ENCODE data around the gene LAMC1. TPM values are rescaled to one million over a fixed set of nuclear protein-coding genes. Genes with fewer than 3 reads are reported as not detected.

Gene LAMC1
- total and polyA plus RNA-seq, 10 of the 15 experiments (the other 5 are each of a cell fraction or from before 2014, with no cell fraction given) = 4.6 to 51.4 (median 25.6) TPM

- no peaks in the 10 kb centered on the region for H3K79me2 ChIP-seq (ENCODE audit: control insufficient read depth, insufficient read depth, low read length)
- H3K4me3 ChIP-seq = no peak overlapping the region
- TF ChIP-seq ZZZ3 (IDR thresholded peaks at IDR 0.05; ENCODE audit: control insufficient read depth, insufficient read length, low read depth) = no peak
- TF ChIP-seq CEBPB (IDR thresholded peaks at IDR 0.05; ENCODE audit: borderline replicate concordance in 1 of 2, low read depth in 2 of 2, low read length in 2 of 2) = no peak
- TF ChIP-seq REST (IDR thresholded peaks at IDR 0.05; ENCODE audit: low read depth, low read length) = no peak
- TF ChIP-seq ZBTB33 (IDR thresholded peaks at IDR 0.05) = no peak
- TF ChIP-seq E4F1 (IDR thresholded peaks at IDR 0.05; ENCODE audit: borderline replicate concordance, partially characterized antibody) = no peak
- TF ChIP-seq ZSCAN29 (IDR thresholded peaks at IDR 0.05) = no peak
- BruUV-seq (replicated peaks) = no TSS peak
- ATAC-seq (no peak), DNase-seq (ENCODE audit: low read depth, low spot score) (no peak), FAIRE-seq (no peak)
- in situ Hi-C loops (cut with MboI) (no loop called here), intact Hi-C loops (cut with micrococcal nuclease; ENCODE audit: unreplicated experiment) (no loop called here)
- no peaks in the 10 kb centered on the region for H3K27me3 ChIP-seq (replicated peaks in 1 of 2; ENCODE audit: control insufficient read depth in 2 of 2, insufficient read depth in 2 of 2, low read length in 1 of 2)
- H3K27ac ChIP-seq (ENCODE audit: control insufficient read depth, insufficient read depth) = no peak overlapping the region
- ChIA-PET POLR2A (no interaction called here), RAD21 (ENCODE audit: unreplicated experiment) (no interaction called here), CTCF (no interaction called here), SMC1A (ENCODE audit: uncharacterized antibody, unreplicated experiment) (no interaction called here)
- WGBS (ENCODE audit: insufficient coverage, insufficient replicate concordance, low lambda C conversion rate, missing lambda C conversion rate) = 77% methylated on average over 4 of the region's 4 CpGs
- H3K4me2 ChIP-seq (ENCODE audit: control insufficient read depth, insufficient read depth) = no peak overlapping the region
- no peak overlapping the region for H3K9ac ChIP-seq (ENCODE audit: control insufficient read depth, insufficient read depth, low read length)
- no peaks in the 10 kb centered on the region for H4K20me1 ChIP-seq (ENCODE audit: control insufficient read depth, insufficient read depth)
- no peaks in the 10 kb centered on the region for H3K9me3 ChIP-seq (replicated peaks; ENCODE audit: control insufficient read depth, insufficient read depth, low read length)
- no peaks in the 10 kb centered on the region for H3K36me3 ChIP-seq (ENCODE audit: control insufficient read depth in 2 of 2, insufficient read depth in 2 of 2, low read length in 1 of 2)
- H3K4me1 ChIP-seq (ENCODE audit: control insufficient read depth, insufficient read depth, low read length) = no peaks in the 10 kb centered on the region
- no peak overlapping the region for H2AFZ ChIP-seq (ENCODE audit: control insufficient read depth, low read depth, low read length)
Measured at GRCh38 chr1:183164963-183165362, 141.7 kb downstream of the LAMC1 start.
